ENCODE results near the gene MAK. TPM values are rescaled to one million over a fixed set of nuclear protein-coding genes. Genes with fewer than 3 reads are reported as not detected.
A peak's percentile ranks its signal among the peaks of the same experiment; 100 is the strongest.
"Not testable (repeated sequence)": the region's sequence is repeated elsewhere in the genome, so short reads cannot be mapped to it uniquely, and the experiment has no call there.

Gene MAK, protein sequence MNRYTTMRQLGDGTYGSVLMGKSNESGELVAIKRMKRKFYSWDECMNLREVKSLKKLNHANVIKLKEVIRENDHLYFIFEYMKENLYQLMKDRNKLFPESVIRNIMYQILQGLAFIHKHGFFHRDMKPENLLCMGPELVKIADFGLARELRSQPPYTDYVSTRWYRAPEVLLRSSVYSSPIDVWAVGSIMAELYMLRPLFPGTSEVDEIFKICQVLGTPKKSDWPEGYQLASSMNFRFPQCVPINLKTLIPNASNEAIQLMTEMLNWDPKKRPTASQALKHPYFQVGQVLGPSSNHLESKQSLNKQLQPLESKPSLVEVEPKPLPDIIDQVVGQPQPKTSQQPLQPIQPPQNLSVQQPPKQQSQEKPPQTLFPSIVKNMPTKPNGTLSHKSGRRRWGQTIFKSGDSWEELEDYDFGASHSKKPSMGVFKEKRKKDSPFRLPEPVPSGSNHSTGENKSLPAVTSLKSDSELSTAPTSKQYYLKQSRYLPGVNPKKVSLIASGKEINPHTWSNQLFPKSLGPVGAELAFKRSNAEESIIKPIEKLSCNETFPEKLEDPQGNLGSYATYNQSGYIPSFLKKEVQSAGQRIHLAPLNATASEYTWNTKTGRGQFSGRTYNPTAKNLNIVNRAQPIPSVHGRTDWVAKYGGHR
- not detected for total RNA-seq
- polyA plus RNA-seq: under 1 TPM in 2 of 3 donors, not detected in 1; 0.09 to 0.13 TPM
- 0.15 to 6.4 (median 0.41) reads per million in 6 experiments for total RNA-seq

- ATAC-seq: peak; percentile 94 to 95
- Mint-ChIP-seq H3K4me1 (peaks cover 2 to 25% (median 19%) of the 10 kb centered on the region in 4 donors), H3K27me3 (peaks cover 45 to 70% (median 56%) of the 10 kb centered on the region in 5 donors), H3K27ac (peak within 1 kb of the TSS in 9 of 10 donors; percentile 18 to 93 (median 81)), H3K36me3 (peaks cover 0 to 5% (median 4%) of the 10 kb centered on the region in 3 donors), H3K9me3 (peaks cover 0 to 23% (median 3%) of the 10 kb centered on the region in 9 donors), H3K4me3 (peak within 1 kb of the TSS; percentile 63 to 84 (median 80))
- peak; percentile 75 to 92 (median 84) for DNase-seq
- POLR2A ChIA-PET: no interaction called here
Measured at GRCh38 chr6:10837995-10838793, at the start of gene MAK. Gene MAK, minus strand, starts transcription at chr6:10838539. Its CDS starts 7,891 bp downstream, at chr6:10830648.

GRCh38 chr6:10886691-10887502, 48.6 kb upstream of the MAK start, which contains the start of gene SYCP2L:
Gene SYCP2L, plus strand, starts transcription at chr6:10887052. Its CDS starts 75 bp downstream, at chr6:10887127.
- Mint-ChIP-seq H3K4me1 (peaks cover 4 to 26% (median 23%) of the 10 kb centered on the region in 4 donors), H3K27me3 (peaks cover 37 to 95% (median 63%) of the 10 kb centered on the region in 5 donors), H3K36me3 (peaks cover 0 to 18% (median 0%) of the 10 kb centered on the region in 3 donors), H3K9me3 (peaks cover 0 to 10% (median 2%) of the 10 kb centered on the region in 9 donors), H3K4me3 (peak within 1 kb of the TSS; percentile 12 to 77 (median 63)), H3K27ac (peak within 1 kb of the TSS in 1 of 10 donors; percentile 76)
- DNase-seq (peak in 3 of 10 donors; percentile 2 to 11 (median 6)), ATAC-seq (peak in 1 of 2 donors; percentile 27)
- POLR2A ChIA-PET: no interaction called here

DNA sequence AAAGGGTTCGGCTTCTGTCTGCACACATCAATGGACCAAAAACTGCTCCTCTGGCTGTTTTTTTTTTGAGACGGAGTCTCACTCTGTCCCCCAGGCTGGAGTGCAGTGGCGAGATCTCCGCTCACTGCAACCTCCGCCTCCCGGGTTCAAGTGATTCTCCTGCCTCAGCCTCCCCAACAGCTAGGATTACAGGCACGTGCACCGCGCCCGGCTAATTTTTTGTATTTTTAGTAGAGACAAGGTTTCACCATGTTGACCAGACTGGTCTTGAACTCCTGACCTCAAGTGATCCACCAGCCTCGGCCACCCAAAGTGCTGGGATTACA, 48.0 kb upstream of the MAK start:
- DNase-seq, ATAC-seq, H3K9me3 Mint-ChIP-seq, POLR2A ChIA-PET, H3K27ac Mint-ChIP-seq: not testable (repeated sequence)
- Mint-ChIP-seq H3K4me3 (peak overlapping the region in 2 of 10 donors; percentile 64 to 77), H3K4me1 (peaks cover 5 to 30% (median 26%) of the 10 kb centered on the region in 4 donors), H3K36me3 (peaks cover 0 to 13% (median 0%) of the 10 kb centered on the region in 3 donors), H3K27me3 (peaks cover 35 to 95% (median 62%) of the 10 kb centered on the region in 5 donors)

GRCh38 chr6:10884245-10884972, 46.1 kb upstream of the MAK start:
- DNase-seq (no peak), ATAC-seq (no peak)
- POLR2A ChIA-PET: no interaction called here
- Mint-ChIP-seq H3K27ac (no peak overlapping the region), H3K27me3 (peaks cover 33 to 95% (median 69%) of the 10 kb centered on the region in 5 donors), H3K36me3 (peaks cover 0 to 10% (median 0%) of the 10 kb centered on the region in 3 donors), H3K9me3 (peaks cover 0 to 9% (median 0%) of the 10 kb centered on the region in 9 donors), H3K4me1 (peaks cover 5 to 30% (median 26%) of the 10 kb centered on the region in 4 donors), H3K4me3 (peak overlapping the region in 4 of 10 donors; percentile 1 to 56 (median 25))

GRCh38 chr6:10883312-10884244, 45.2 kb upstream of the MAK start:
- peaks cover 5 to 30% (median 23%) of the 10 kb centered on the region in 4 donors for H3K4me1 Mint-ChIP-seq
- POLR2A ChIA-PET: no interaction called here
- H3K27me3 Mint-ChIP-seq: peaks cover 32 to 95% (median 70%) of the 10 kb centered on the region in 5 donors
- H3K9me3 Mint-ChIP-seq: peaks cover 0 to 7% (median 0%) of the 10 kb centered on the region in 9 donors
- no peak for DNase-seq
- ATAC-seq: no peak
- peak overlapping the region in 3 of 10 donors; percentile 11 to 62 (median 14) for H3K4me3 Mint-ChIP-seq
- H3K36me3 Mint-ChIP-seq: peaks cover 0 to 4% (median 0%) of the 10 kb centered on the region in 3 donors
- no peak overlapping the region for H3K27ac Mint-ChIP-seq

DNA sequence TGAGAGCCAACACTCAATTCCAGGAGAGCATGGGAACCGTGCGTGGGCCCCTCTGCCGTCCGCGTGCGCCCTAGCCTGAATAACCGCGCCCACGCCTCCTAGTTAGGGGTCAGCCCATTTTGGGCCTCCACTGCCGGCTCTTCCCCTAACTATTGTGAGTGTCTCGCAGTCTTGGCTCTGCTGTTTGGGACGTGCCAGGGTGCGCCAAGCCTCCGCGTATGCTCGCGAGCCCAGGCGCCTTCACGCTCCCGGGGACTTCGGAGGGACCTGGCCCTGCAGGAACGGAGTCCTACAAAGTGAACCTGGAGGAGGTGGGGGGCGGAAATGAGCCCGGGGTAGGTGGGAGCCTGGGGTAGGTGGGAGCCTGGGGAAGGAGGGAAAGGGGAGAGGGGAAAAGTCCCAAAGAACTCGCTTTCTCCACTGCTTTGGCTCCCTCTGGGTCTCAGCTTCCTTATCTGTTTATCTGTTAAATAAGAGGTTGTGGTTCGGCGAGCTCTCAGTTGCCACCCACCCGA, 44.4 kb upstream of the MAK start:
- ATAC-seq (no peak), DNase-seq (no peak)
- Mint-ChIP-seq H3K36me3 (peaks cover 0 to 4% (median 0%) of the 10 kb centered on the region in 3 donors), H3K4me3 (peak overlapping the region in 6 of 10 donors; percentile 15 to 66 (median 26)), H3K27me3 (peaks cover 30 to 92% (median 70%) of the 10 kb centered on the region in 5 donors), H3K9me3 (peaks cover 0 to 7% (median 0%) of the 10 kb centered on the region in 9 donors), H3K27ac (no peak overlapping the region), H3K4me1 (peaks cover 4 to 29% (median 21%) of the 10 kb centered on the region in 4 donors)
- POLR2A ChIA-PET: no interaction called here

DNA sequence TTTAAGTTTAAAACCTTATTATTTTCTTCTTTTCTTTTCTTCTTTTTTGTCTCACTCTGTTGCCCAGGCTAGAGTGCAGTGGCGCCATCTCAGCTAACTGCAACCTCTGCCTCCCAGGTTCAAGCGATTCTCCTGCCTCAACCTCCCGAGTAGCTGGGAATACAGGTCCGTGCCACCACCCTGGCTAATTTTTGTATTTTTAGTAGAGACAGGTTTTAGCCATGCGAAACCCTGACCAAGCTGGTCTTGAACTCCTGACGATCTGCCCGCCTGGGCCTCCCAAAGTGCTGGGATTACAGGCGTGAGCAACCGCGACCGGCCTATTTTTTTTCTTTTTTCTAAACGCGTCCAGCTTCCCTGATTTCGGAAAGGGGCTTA, 43.9 kb upstream of the MAK start:
- H3K27ac Mint-ChIP-seq, H3K36me3 Mint-ChIP-seq, POLR2A ChIA-PET, H3K9me3 Mint-ChIP-seq, DNase-seq, ATAC-seq: not testable (repeated sequence)
- H3K4me1 Mint-ChIP-seq: peaks cover 3 to 25% (median 17%) of the 10 kb centered on the region in 4 donors
- peak overlapping the region in 3 of 10 donors; percentile 20 to 48 (median 37) for H3K4me3 Mint-ChIP-seq
- peaks cover 28 to 88% (median 67%) of the 10 kb centered on the region in 5 donors for H3K27me3 Mint-ChIP-seq

GRCh38 chr6:10880366-10880765, 42.0 kb upstream of the MAK start:
- H3K27ac Mint-ChIP-seq: no peak overlapping the region
- POLR2A ChIA-PET: no interaction called here
- H3K36me3 Mint-ChIP-seq: peaks cover 0 to 4% (median 0%) of the 10 kb centered on the region in 3 donors
- DNase-seq (no peak), ATAC-seq (no peak)
- peaks cover 0 to 7% (median 0%) of the 10 kb centered on the region in 9 donors for H3K9me3 Mint-ChIP-seq
- peaks cover 3 to 20% (median 10%) of the 10 kb centered on the region in 4 donors for H3K4me1 Mint-ChIP-seq
- no peak overlapping the region for H3K4me3 Mint-ChIP-seq
- H3K27me3 Mint-ChIP-seq: peaks cover 22 to 71% (median 58%) of the 10 kb centered on the region in 5 donors

GRCh38 chr6:10877871-10878270, 39.5 kb upstream of the MAK start:
- Mint-ChIP-seq H3K36me3 (peaks cover 0 to 4% (median 0%) of the 10 kb centered on the region in 3 donors), H3K4me1 (peaks cover 3 to 11% (median 7%) of the 10 kb centered on the region in 4 donors), H3K27me3 (peaks cover 25 to 67% (median 47%) of the 10 kb centered on the region in 5 donors), H3K4me3 (no peak overlapping the region), H3K9me3 (peaks cover 0 to 4% (median 0%) of the 10 kb centered on the region in 9 donors), H3K27ac (no peak overlapping the region)
- POLR2A ChIA-PET: no interaction called here
- ATAC-seq (no peak), DNase-seq (no peak)

DNA sequence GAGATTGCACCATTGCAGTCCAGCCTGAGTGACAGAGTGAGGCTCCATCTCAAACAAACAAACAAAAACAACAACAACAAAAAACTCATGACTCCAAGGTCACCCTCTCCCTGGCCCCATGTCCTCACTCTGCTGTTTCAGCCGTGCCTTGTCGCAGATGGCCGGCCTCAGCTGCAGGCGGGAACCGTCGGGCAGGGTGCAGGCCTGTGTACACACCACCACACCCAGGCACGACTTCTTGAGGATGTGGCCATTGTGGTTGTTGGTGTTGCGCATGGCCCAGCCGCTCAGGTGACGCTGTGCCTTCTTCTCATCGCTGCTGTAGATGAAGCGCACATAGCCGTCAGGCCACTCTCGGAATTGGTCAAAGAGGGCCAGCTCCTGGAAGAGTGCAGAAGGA, 38.7 kb upstream of the MAK start:
- no peak for ATAC-seq
- H3K4me1 Mint-ChIP-seq: peaks cover 0 to 6% (median 3%) of the 10 kb centered on the region in 4 donors
- POLR2A ChIA-PET: no interaction called here
- no peak for DNase-seq
- peaks cover 0 to 4% (median 0%) of the 10 kb centered on the region in 3 donors for H3K36me3 Mint-ChIP-seq
- H3K9me3 Mint-ChIP-seq: peaks cover 0 to 4% (median 0%) of the 10 kb centered on the region in 9 donors
- H3K4me3 Mint-ChIP-seq: no peak overlapping the region
- peaks cover 23 to 59% (median 40%) of the 10 kb centered on the region in 5 donors for H3K27me3 Mint-ChIP-seq
- no peak overlapping the region for H3K27ac Mint-ChIP-seq

Measured in naive thymus-derived CD8-positive, alpha-beta T cell (primary cell).